H9 (cell line): Measurements from ENCODE around the gene PIP4K2A. TPM values are rescaled to one million over a fixed set of nuclear protein-coding genes. Genes with fewer than 3 reads are reported as not detected.

ENCODE experiments used
- DNase-seq: peaks from one replicate; pipeline ENCODE4 v3.0.0-alpha.2; 2017
- H2AFZ ChIP-seq: one replicate; pipeline ENCODE4 v1.6.1; 2013; ENCODE audit warnings: mild to moderate bottlenecking, low read length, control low read depth, moderate library complexity
- H2AK5ac ChIP-seq: 2 replicates; pipeline ENCODE4 v1.6.1; 2013; ENCODE audit warnings: low read length, control low read depth, mixed read lengths; ENCODE audit not compliant: insufficient read length
- H2BK120ac ChIP-seq: one replicate; pipeline ENCODE4 v1.6.1; 2013; ENCODE audit warnings: low read depth, mild to moderate bottlenecking, low read length, control low read depth, inconsistent platforms; ENCODE audit not compliant: poor library complexity, severe bottlenecking
- H2BK12ac ChIP-seq: 2 replicates; pipeline ENCODE4 v1.6.1; 2013; ENCODE audit warnings: low read length, control low read depth, mixed read lengths, low read depth; ENCODE audit not compliant: insufficient read length
- H2BK15ac ChIP-seq: 2 replicates; pipeline ENCODE4 v1.6.1; 2013; ENCODE audit warnings: low read depth, low read length, control low read depth
- H2BK20ac ChIP-seq: one replicate; pipeline ENCODE4 v1.6.1; 2013; ENCODE audit warnings: low read depth, mild to moderate bottlenecking, low read length, control low read depth, inconsistent platforms; ENCODE audit not compliant: poor library complexity, severe bottlenecking
- H2BK5ac ChIP-seq: 2 replicates; pipeline ENCODE4 v1.6.1; 2013; ENCODE audit warnings: low read length, control low read depth, mixed read lengths; ENCODE audit not compliant: insufficient read length
- H3K14ac ChIP-seq: 2 replicates; pipeline ENCODE4 v1.6.1; 2013; ENCODE audit warnings: low read length, control low read depth; ENCODE audit not compliant: insufficient read depth
- H3K18ac ChIP-seq: 2 replicates; pipeline ENCODE4 v1.6.1; 2013; ENCODE audit warnings: low read depth, mild to moderate bottlenecking, mixed read lengths, low read length, control low read depth; ENCODE audit not compliant: insufficient read length
- H3K23ac ChIP-seq: 2 replicates; pipeline ENCODE4 v1.6.1; 2013; ENCODE audit warnings: low read length, control low read depth, mixed read lengths, low read depth; ENCODE audit not compliant: insufficient read length
- H3K23me2 ChIP-seq: 2 replicates; pipeline ENCODE4 v1.6.1; 2013; ENCODE audit warnings: low read depth, mild to moderate bottlenecking, mixed read lengths, low read length, control low read depth; ENCODE audit not compliant: insufficient read length, poor library complexity, severe bottlenecking
- H3K27ac ChIP-seq: 2 replicates; pipeline ENCODE4 v1.5.1; 2013; ENCODE audit warnings: low read length, control low read depth, mixed read lengths, low read depth; ENCODE audit not compliant: insufficient read length
- H3K27me3 ChIP-seq: 2 replicates; pipeline ENCODE4 v1.6.1; 2013; ENCODE audit warnings: low read length, control low read depth, inconsistent platforms; ENCODE audit not compliant: insufficient read depth
- H3K4ac ChIP-seq: 2 replicates; pipeline ENCODE4 v1.6.1; 2013; ENCODE audit warnings: low read depth, mild to moderate bottlenecking, control low read depth, inconsistent platforms, low read length, moderate library complexity
- H3K4me1 ChIP-seq: 2 replicates; pipeline ENCODE4 v1.6.1; 2013; ENCODE audit warnings: low read length, control low read depth, inconsistent platforms; ENCODE audit not compliant: insufficient read depth
- H3K4me2 ChIP-seq: 2 replicates; pipeline ENCODE4 v1.6.1; 2013; ENCODE audit warnings: low read length, control low read depth, mixed read lengths; ENCODE audit not compliant: insufficient read length, insufficient read depth
- H3K56ac ChIP-seq: 2 replicates; pipeline ENCODE4 v1.6.1; 2013; ENCODE audit warnings: low read depth, mild to moderate bottlenecking, mixed read lengths, low read length, control low read depth; ENCODE audit not compliant: insufficient read length
- H3K79me1 ChIP-seq: 2 replicates; pipeline ENCODE4 v1.6.1; 2013; ENCODE audit warnings: low read depth, mild to moderate bottlenecking, moderate library complexity, low read length, control low read depth, inconsistent platforms; ENCODE audit not compliant: insufficient read depth, poor library complexity, severe bottlenecking
- H3K79me2 ChIP-seq: 2 replicates; pipeline ENCODE4 v1.6.1; 2013; ENCODE audit warnings: low read length, control low read depth, inconsistent platforms; ENCODE audit not compliant: insufficient read depth
- H3K9ac ChIP-seq: 2 replicates; pipeline ENCODE4 v1.6.1; 2013; ENCODE audit warnings: low read length, control low read depth, mixed read lengths; ENCODE audit not compliant: insufficient read length; ENCODE audit errors: extremely low read depth
- H3K9me3 ChIP-seq: one replicate; pipeline ENCODE4 v1.6.1; 2013; ENCODE audit warnings: low read depth, low read length, inconsistent platforms; ENCODE audit not compliant: control insufficient read depth
- H3T11ph ChIP-seq: one replicate; pipeline ENCODE4 v1.6.1; 2013; ENCODE audit warnings: mild to moderate bottlenecking, low read length, control low read depth, inconsistent platforms
- H4K20me1 ChIP-seq: one replicate; pipeline ENCODE4 v1.6.1; 2013; ENCODE audit not compliant: control insufficient read depth, insufficient read length, insufficient read depth
- H4K5ac ChIP-seq: 2 replicates; pipeline ENCODE4 v1.6.1; 2013; ENCODE audit warnings: low read depth, mild to moderate bottlenecking, mixed read lengths, low read length, control low read depth; ENCODE audit not compliant: insufficient read length
- H4K8ac ChIP-seq: replicated peaks from 2 replicates; pipeline ENCODE4 v1.6.1; 2013; ENCODE audit warnings: low read length, control low read depth, mixed read lengths, low read depth; ENCODE audit not compliant: insufficient read length
- H4K91ac ChIP-seq: 2 replicates; pipeline ENCODE4 v1.6.1; 2013; ENCODE audit warnings: low read depth, mild to moderate bottlenecking, moderate library complexity, mixed read lengths, low read length, control low read depth; ENCODE audit not compliant: insufficient read length
- H3K27ac Mint-ChIP-seq, 3 experiments: 2 replicates in 2 of 3; 3 replicates in 1 of 3; pipeline ENCODE4 v1.8.0; 2020 to 2021; ENCODE audit warnings: mixed read lengths in 3 of 3, mild to moderate bottlenecking in 1 of 3, moderate library complexity in 1 of 3
- H3K27me3 Mint-ChIP-seq: 2 replicates; pipeline ENCODE4 v1.8.0; 2021; ENCODE audit warnings: low read depth, mild to moderate bottlenecking, moderate library complexity, mixed read lengths
- H3K36me3 Mint-ChIP-seq, 3 experiments: 2 replicates in 2 of 3; 3 replicates in 1 of 3; pipeline ENCODE4 v1.8.0; 2020 to 2021; ENCODE audit warnings: low read depth in 3 of 3, mixed read lengths in 3 of 3; ENCODE audit not compliant: insufficient read depth in 1 of 3
- H3K4me1 Mint-ChIP-seq, 2 experiments: 2 replicates each; pipeline ENCODE4 v1.8.0; 2020; ENCODE audit warnings: mixed read lengths in 2 of 2
- H3K4me3 Mint-ChIP-seq, 2 experiments: 2 replicates in 1 of 2; 3 replicates in 1 of 2; pipeline ENCODE4 v1.8.0; 2020 to 2021; ENCODE audit warnings: mild to moderate bottlenecking in 2 of 2, mixed read lengths in 2 of 2, moderate library complexity in 1 of 2
- H3K9me3 Mint-ChIP-seq, 2 experiments: 2 replicates in 1 of 2; 3 replicates in 1 of 2; pipeline ENCODE4 v1.8.0; 2020; ENCODE audit warnings: mild to moderate bottlenecking in 2 of 2, mixed read lengths in 2 of 2, moderate library complexity in 1 of 2
- WGBS: extraction: QIAGEN DNeasy Blood & Tissue Kit; methylation state at CpG from one replicate; pipeline ENCODE4 v1.1.7; 2013; ENCODE audit warnings: missing lambda C conversion rate, low lambda C conversion rate, mixed read lengths; ENCODE audit not compliant: insufficient read length; ENCODE audit errors: extremely low coverage; 5-methylcytosine and 5-hydroxymethylcytosine counted together
- total RNA-seq: library from RNA; stranded (reverse); gene quantifications from 2 replicates; pipeline ENCODE4 v1.2.1, GENCODE V29; 2021
- TF ChIP-seq, protein P1 (sequence below): fragments of 200-600 bp; sonication (generic); conservative IDR thresholded peaks from 3 replicates; pipeline ENCODE4 v1.8.0; 2021; ENCODE audit warnings: antibody characterized with exemption, mild to moderate bottlenecking

The PIP4K2A gene
- total RNA-seq, 1 experiment from 2014 or later: 33.6 TPM

DNA sequence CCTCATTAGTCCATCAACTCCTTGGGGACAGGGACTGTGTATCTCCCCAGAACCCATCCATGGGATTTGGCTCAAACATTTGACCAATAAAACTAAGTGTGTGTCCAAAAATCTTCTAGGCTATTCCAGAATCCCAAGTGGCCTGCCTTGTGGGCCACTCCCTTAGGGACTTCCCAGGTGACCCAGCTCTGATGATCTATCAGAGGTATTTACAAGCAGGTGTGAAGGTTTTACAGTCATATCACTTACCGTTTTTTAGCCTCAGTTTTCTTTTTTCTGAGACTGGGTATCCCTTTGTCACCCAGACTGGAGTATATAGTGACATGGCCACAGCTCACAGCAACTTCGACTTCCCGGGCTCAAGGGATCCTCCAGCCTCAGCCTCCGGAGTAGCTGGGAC is 64.4 kb downstream of the PIP4K2A start:
- peaks cover 0 to 4% (median 2%) of the 10 kb centered on the region in 3 experiments; a peak in 1 of 7 replicates for H3K36me3 Mint-ChIP-seq
- no CpG with 5 or more reads among the region's 4 CpGs for WGBS

More for the DNA sequence above, 64.4 kb downstream of the PIP4K2A start:
- no peak overlapping the region for H2BK20ac ChIP-seq
- H3K79me2 ChIP-seq: no peaks in the 10 kb centered on the region; the same call in 1 of the 2 replicates
- H3K23me2 ChIP-seq: no peaks in the 10 kb centered on the region
- no peaks in the 10 kb centered on the region for H3K27me3 ChIP-seq
- no peaks in the 10 kb centered on the region for H3K79me1 ChIP-seq
- H4K91ac ChIP-seq: no peak overlapping the region
- no peak overlapping the region for H3K18ac ChIP-seq
- H3K4me1 ChIP-seq: peaks cover 6% of the 10 kb centered on the region
- no peak overlapping the region for H2BK120ac ChIP-seq
- no peaks in the 10 kb centered on the region for H4K20me1 ChIP-seq
- H2BK5ac ChIP-seq: no peak overlapping the region
- Mint-ChIP-seq H3K4me3 (no peak overlapping the region), H3K9me3 (no peaks in the 10 kb centered on the region), H3K27me3 (no peaks in the 10 kb centered on the region), H3K4me1 (peaks cover 52 to 53% of the 10 kb centered on the region in 2 experiments), H3K27ac (no peak overlapping the region)
- H4K5ac ChIP-seq: no peak overlapping the region
- H2AK5ac ChIP-seq: no peak overlapping the region
- DNase-seq: no peak
- H4K8ac ChIP-seq: no peak overlapping the region
- no peak overlapping the region for H2AFZ ChIP-seq
- no peak overlapping the region for H3K27ac ChIP-seq
- H3K9me3 ChIP-seq: no peaks in the 10 kb centered on the region
- H3K9ac ChIP-seq: no peak overlapping the region
- H2BK12ac ChIP-seq: no peak overlapping the region
- H3K23ac ChIP-seq: no peak overlapping the region
- H2BK15ac ChIP-seq: no peak overlapping the region
- H3T11ph ChIP-seq: no peak overlapping the region
- no peak overlapping the region for H3K4me2 ChIP-seq
- no peak overlapping the region for H3K14ac ChIP-seq
- no peak overlapping the region for H3K56ac ChIP-seq
- TF ChIP-seq, protein P1, sequence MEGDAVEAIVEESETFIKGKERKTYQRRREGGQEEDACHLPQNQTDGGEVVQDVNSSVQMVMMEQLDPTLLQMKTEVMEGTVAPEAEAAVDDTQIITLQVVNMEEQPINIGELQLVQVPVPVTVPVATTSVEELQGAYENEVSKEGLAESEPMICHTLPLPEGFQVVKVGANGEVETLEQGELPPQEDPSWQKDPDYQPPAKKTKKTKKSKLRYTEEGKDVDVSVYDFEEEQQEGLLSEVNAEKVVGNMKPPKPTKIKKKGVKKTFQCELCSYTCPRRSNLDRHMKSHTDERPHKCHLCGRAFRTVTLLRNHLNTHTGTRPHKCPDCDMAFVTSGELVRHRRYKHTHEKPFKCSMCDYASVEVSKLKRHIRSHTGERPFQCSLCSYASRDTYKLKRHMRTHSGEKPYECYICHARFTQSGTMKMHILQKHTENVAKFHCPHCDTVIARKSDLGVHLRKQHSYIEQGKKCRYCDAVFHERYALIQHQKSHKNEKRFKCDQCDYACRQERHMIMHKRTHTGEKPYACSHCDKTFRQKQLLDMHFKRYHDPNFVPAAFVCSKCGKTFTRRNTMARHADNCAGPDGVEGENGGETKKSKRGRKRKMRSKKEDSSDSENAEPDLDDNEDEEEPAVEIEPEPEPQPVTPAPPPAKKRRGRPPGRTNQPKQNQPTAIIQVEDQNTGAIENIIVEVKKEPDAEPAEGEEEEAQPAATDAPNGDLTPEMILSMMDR: no peak
- no peak overlapping the region for H3K4ac ChIP-seq
